GM12874 (cell line): ENCODE data around the gene DCTN4.

ENCODE experiments used
- CTCF ChIP-seq: IDR thresholded peaks from 2 replicates; pipeline ENCODE4 v1.5.1; 2011; ENCODE audit warnings: low read depth, mild to moderate bottlenecking, control low read depth, low read length, moderate library complexity; ENCODE audit not compliant: insufficient read depth

DCTN4 gene

GRCh38 chr5:150789450-150789849 is 30.6 kb upstream of the DCTN4 start:
- no peak for TF ChIP-seq CTCF

- no peak for TF ChIP-seq CTCF
Observed at GRCh38 chr5:150788977-150789376, 30.2 kb upstream of the DCTN4 start.

GRCh38 chr5:150787656-150788055 is 28.8 kb upstream of the DCTN4 start:
- no peak for TF ChIP-seq CTCF

- TF ChIP-seq CTCF, result no peak
Observed at GRCh38 chr5:150786876-150787275, 28.1 kb upstream of the DCTN4 start.

- no peak for TF ChIP-seq CTCF
Observed at GRCh38 chr5:150785950-150786349, 27.1 kb upstream of the DCTN4 start.

- no peak for TF ChIP-seq CTCF
Observed at GRCh38 chr5:150783422-150783928, 24.7 kb upstream of the DCTN4 start.

- no peak for TF ChIP-seq CTCF
Observed at GRCh38 chr5:150782850-150783249, 24.0 kb upstream of the DCTN4 start.
